ENCODE measurements around the gene COMMD3.
"Not testable (repeated sequence)": the region's sequence is repeated elsewhere in the genome, so short reads cannot be mapped to it uniquely, and the experiment has no call there.

The COMMD3 gene

DNA sequence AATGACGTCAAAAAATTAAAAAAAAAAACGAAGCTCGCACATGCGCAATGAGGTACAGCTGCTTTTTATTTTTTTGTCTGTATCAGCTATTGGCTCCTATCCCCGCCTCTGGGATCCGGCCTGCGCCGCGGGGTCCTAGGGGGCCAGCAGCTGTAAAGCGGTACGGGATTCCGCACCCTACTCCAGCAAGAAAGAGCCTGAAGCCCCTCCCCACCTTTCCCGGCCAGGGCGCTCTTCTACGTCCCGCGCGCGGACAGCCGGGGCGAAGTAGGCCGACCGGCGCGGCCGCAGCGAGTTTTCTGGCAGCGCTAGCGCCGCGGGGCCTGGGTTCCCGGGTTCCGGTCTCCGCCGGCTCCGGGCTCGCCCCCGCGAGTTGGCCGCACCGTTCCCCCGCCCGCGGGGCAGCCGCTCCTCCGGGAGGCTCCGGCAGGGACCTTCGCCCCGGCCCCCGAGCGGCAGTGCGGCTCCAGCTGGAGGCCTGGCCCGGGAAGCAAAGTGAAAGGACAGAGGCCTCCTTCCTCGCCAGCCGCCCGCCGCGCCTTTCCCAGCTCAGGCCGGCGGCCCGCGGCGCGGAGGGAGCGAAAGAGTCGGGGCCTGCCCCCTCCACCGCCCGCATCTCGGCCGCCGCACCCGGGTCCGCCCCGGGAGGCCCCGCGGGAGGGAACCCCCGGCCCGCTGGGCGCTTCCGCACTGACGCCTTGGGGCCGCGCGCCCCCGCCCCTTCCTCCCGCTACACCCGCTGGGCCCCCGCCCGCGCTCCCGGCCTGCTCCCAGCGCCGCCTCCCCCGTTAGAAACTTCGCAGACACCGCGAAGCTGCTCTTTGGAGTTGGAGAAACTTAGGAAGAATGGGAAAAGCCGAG, 24.4 kb downstream of the COMMD3 start:
- peak; percentile 83 for DNase-seq

DNA sequence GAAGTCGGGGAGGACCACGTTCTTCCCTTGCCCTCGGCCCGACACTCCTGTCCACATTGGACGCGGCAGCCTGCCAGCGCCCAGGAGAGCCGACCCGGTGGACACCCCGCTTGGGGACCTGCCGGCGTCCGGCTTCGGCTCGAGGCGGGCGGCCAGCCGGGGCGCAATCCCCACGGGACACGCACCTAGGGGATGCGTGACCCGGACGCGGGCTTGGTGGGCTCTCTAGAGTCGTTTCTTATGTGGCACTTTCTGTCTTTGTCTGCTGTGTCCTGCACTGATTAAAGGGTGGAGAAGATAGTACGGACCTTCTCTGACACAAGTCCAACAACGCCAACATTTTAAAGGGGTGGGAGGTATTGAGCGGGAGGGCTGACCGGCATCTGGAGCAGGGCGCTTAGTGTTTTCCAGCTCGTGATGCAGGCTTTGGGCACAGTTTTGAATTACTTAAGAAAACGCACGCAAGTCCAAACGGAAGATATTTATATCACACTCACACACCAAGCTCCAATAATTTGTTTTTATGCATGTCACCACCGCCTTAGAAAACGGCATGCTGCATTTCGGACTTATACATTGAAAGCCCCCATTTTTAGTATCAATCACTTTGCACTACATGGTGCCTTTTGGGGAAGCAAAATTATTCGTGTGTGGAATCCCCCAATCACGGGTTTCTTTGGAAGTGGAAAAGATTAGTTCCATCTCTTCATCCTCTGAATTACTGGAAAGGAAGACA, 25.2 kb downstream of the COMMD3 start:
- no peak for DNase-seq

DNA sequence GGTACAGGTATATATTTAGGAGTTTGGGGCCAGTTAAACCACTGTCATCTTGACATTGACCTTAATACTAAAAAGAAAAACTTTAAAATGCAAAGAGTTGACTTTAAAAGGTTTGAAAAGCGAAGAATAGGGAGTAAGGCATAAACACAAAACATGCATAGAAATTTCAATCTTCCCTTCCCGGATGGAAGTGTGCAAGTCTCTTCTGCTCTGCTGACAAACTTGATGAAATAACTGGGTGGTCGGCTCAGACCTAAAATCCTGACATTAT, 25.7 kb downstream of the COMMD3 start:
- no peak for DNase-seq

DNA sequence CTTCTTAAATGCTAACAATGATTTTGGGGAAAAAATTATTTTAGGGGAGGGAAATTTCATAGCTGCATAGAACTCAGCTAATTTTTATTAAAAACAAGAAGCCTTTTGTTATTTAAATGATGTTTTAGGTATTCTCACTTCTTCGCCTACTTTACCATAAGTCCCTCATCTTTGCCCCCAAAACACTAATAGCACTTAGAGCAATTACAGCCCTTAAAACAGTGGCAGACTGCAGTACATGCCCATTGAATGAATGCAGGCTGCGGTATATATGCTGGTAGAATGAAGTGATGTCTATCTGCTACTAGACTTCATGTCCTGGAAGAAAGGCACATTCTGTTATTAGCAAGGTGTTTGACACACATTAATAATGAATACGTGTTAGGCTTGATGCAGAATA, 26.2 kb downstream of the COMMD3 start:
- no peak for DNase-seq

DNA sequence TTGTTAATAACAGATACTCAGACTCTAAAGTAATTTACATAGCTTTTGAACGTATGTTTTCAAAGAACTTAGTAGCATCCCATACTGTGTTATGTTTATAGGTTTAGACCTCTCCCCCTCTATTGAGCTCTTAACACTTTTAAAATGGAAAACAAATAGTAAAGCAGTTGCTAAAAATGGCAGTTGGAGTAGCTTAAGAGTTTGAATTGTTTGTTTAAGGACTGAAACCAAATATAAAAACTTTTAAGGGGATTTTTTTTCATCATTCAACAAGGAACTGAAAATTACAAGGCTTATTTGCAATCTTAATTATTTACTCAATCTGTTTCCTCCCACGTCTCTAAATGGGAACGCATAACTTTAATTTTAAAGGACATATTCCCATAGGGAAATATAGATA, 27.5 kb downstream of the COMMD3 start:
- DNase-seq = no peak

DNA sequence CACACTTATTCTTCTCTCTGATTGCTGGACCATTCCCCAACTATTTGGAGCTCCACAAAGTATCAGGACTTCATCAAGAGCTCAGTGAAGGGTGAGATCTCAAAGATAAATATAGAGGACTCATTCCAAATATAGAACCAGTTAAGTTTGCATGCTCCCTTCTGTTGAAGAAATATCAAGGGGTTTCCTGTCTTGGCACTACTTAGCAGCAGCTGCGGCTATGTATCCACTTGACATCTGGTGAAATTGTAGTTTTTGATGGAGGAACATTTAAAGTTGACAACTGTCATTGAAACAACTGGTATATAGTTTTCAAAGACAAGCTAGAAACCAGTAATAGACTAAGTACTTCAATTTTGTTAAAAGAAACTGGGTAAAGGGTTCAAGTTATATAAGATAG, 28.1 kb downstream of the COMMD3 start:
- no peak for DNase-seq

DNA sequence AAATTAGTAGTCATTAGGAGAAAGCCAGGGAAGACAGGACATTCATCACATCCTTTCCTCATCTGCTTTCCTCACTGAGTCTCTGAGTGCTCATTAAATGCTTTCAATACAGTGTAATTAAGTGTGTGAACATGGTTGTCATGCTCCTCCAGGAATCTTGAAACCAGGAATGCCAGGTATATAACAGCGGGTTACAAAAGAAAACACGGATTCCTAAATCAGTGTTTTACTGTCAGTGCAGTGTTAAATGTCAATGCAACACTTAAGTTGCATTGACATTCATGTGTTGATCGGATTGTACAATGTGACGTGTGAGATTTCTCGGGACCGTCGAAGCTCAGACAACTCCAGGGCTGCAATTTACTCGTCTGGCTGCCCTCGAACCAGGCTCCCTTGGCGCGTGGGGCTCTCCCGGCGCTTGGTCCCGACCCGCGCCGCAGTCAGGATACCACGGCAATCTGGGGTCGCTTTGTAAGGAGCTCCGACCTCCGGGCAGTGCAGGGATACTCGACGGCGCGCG, 28.7 kb downstream of the COMMD3 start:
- DNase-seq = no peak

DNA sequence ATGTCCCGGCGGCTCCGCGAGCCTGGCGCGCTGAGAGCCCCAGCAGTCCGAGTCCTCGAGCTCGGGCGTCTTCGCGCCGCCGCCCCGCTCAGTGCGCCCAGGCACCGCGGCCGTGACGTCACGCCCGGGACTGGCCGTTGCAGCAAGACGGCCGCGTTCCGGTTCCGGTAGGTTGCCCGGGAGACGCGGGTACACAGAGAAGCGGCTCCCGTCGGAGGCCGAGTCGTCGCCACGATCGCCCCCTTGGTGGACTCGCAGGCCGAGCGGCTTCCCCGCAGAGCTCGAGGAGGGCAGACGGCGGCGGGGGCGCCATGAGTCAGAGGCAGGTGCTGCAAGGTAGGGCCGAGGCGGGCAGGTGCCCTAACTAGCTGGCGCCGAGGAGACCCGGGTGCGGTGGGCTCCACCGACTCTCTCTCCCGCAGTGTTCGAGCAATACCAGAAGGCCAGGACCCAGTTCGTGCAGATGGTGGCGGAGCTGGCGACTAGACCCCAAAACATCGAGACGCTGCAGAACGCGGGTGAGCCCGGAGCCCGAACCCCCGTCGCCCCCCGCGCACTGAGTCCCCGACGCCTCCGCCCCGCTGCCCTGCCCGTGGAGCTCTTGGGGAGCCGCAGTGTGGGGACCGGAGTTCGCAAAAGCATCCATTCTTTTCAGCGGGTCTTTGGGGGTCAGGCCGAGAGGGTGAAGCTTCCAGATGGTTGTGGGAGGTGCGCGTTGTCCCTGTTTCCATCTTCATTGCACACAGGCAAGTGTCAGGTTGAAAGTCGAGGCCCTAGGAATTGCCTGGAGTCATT, 29.3 kb downstream of the COMMD3 start, which contains the start of gene SPAG6:
Gene SPAG6, plus strand, starts transcription at position 196 of the 795 bp plus-strand sequence. Its CDS starts 116 bp downstream, at position 312.
- no peak for DNase-seq

DNA sequence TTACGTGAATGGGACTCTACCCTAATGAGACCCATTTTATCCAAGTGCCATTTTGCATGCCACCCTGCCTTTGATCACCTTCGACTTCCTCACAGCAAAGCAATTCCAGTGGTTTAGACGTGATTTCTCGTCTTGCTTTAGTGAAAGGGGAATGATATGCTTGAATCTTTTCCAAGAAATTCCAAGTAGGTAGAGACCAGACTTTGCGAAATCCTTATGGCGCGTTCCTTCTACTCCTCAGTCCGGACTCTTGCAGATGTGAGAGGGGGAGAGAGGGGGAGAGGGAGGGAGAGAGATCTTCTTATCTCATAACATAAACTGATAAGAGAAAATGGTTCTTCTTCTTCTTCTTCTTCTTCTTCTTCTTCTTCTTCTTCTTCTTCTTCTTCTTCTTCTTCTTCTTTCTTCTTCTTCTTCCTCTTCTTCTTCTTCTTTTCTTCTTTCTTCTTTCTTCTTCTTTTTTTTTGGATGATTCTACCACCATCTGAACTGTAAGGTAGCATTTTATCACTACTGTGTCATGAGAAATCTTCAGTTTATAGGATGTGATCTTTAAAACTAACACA, 30.0 kb downstream of the COMMD3 start:
- no peak for DNase-seq

DNA sequence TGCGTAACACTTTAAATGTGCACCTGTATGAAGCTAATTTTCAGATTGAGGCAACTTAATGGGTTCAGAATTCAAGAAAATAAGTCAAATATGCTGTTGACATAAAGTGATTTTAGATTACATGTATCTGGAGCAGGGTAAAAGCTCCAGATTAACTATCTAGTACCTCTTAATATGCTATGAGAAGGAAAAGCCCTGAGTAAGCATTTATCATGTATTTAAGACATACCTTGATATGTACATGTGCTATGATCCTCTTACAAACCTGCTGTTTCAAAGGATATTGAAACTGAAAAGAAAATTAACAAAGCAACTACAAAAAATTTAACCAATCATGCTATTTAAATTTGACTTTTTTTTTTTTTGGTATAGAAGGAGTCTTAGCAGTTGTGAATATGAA, 33.6 kb downstream of the COMMD3 start:
- DNase-seq = no peak

DNA sequence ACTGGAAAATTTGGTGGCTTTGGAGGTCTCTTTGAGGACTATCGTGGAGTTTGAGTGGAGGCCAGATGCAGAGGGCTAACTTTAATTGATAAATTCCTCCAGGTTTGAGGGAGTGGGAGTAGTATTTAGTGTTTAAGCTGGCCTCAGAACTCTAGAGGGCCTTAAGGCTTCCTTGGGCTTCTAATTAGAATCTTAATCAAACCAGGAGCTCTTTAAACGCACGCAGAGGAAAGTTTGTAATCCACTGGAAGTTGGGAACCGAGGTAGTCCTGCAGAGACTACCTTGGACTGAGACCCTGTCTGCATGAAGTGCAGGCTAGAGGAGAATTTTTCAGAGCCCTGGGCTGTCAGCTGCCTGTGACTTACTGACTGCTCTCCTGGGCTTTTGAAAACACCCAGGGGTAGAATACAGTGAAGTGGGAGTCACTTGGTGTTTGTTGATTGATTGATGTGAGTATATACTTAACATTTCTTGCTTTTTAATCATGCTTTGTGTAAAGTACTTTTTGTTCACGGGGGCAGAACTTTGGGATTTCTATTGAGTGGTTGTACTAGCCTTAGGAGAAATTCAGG, 35.0 kb downstream of the COMMD3 start:
- DNase-seq = no peak

DNA sequence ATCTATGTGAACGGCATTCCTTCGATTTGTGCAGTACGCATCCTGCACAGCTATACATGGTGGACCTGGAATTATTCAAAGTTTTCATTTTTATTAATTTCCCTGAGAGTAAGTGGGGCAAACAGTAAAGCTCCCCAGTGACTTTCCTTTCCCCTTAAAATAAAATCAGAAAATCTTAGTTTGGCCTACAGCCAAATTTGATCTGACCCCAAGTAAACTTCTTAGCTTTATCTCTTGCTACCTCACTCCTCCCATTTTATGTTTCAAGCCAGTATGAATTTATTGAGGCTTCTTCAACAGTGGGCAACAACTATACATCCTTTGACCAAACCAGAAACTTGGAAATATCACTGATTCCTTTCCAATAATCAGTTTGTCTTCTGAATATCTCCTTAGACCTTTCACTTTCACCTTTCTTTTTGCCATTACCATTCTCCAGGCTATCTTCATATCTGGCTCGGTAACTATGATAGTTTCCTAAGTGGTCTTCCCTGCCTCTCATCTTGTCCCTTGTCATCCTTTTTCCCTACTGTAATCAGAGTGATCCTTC, 40.2 kb downstream of the COMMD3 start:
- DNase-seq = no peak

DNA sequence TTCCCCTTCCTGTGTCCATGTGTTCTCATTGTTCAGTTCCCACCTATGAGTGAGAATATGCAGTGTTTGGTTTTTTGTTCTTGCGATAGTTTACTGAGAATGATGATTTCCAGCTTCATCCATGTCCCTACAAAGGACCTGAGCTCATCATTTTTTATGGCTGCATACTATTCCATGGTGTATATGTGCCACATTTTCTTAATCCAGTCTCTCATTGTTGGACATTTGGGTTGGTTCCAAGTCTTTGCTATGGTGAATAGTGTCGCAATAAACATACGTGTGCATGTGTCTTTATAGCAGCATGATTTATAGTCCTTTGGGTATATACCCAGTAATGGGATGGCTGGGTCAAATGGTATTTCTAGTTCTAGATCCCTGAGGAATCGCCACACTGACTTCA, 41.6 kb downstream of the COMMD3 start:
- DNase-seq = not testable (repeated sequence)

DNA sequence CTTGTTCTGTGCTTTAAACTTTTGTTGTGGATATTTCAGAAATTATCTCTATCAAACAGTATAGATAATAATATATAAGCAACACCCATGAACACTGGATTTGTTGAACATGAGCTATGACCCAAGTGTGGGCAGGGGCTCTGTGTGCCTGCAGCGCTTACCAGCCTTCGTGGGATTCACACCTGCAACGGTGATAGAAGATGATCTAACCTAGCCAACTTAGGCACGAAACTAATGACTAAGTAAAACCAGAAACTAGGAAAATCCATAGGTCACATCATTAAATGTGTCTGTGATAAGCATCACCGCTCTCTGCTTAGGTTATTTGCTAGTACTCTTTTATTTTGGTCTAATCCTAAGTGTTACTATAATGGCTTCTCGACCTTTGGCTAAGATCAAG, 47.1 kb downstream of the COMMD3 start:
- DNase-seq = no peak

DNA sequence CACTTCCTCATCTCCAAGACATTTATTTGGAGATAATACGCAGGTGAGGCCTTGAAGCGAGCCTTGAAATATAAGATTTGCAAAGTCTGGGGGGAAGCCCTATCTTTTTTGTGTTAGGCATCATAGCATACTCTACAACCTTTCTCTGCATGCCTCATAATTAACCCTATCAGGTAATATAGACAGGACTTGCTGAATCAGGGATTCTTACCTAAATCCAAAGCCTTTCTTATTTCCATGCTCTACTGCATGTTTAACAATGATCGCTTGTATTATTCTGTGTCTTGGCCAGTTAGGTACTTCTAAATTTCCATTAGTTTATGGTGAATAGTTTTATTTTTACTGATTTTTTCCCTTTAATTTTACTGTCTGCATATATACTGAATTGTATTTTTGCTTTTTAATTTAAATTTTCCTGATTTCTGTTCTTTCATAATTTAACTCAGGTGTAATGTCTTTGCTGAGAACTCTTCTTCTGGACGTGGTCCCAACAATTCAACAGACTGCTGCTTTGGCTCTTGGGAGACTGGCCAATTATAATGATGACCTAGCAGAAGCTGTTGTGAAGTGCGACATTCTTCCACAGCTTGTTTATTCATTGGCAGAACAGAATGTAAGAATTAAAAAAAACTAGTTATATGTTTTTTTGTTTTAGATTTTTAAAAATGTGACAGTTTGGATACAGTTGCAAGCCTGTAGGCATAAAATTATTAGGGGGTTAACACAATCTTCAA, 48.4 kb downstream of the COMMD3 start:
- no peak for DNase-seq

DNA sequence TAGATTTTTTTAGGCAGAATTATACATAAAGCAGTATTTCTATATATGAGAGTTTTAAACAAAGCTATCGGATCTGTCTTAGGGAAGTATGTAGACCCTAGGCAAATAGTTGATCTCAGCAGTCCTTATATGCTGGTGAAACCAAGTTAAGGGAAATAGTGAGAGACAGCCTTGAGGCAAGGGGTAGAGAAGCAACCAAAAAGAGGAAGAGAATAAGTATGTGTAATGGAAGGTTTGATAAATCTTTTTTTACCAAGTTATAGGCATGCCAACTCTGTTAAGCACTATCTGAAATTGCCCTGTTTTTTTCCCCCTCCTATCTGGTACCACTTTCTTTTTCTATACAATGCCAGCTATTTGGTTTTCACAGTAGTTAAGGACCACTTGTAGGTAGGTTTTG, 49.0 kb downstream of the COMMD3 start:
- DNase-seq = no peak

DNA sequence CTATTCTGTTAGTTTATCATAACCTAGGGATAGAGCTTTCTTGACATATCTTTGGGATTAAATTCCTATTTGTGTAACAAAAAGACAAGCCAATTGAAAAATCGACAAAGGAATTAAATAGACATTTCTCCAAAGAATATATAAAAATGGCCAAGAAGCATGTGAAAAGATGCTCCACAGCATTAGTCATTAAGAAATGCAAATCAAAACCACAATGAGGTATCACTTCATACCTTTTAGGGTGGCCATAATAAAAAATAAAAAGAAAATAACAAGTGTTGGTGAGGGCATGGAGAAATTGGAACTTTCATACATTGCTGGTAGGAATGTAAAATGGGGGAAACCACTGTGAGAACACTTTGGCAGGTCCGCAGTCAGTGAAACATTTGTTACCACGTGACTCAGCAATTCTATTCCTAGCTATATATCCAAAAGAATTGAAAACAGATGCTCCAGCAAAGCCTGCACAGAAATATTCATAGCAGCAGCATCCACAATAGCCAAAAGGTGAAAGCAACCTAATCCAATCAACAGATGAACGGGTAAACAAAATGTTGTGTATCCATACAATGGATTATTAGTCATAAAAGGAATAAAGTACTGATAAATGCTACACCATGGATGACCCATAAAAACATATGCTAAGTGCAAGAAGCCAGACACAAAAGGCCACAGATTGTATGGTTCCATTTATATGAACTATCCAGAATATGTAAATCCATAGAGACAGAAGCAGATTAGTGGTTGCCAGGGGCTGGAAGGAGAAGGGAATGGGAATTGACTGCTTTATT, 49.7 kb downstream of the COMMD3 start:
- DNase-seq = peak; percentile 64

DNA sequence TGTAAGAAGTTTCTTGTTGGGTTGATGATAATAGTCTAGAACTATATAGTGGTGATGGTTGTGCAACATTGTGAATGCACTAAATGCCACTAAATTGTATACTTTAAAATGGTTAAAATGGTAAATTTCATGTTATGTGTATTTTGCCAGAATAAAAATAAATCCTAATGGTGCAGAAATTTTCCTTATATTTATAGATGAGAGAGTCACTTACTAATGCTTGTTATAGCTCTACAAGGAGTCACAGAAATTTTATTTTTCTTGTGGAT, 50.2 kb downstream of the COMMD3 start:
- no peak for DNase-seq

DNA sequence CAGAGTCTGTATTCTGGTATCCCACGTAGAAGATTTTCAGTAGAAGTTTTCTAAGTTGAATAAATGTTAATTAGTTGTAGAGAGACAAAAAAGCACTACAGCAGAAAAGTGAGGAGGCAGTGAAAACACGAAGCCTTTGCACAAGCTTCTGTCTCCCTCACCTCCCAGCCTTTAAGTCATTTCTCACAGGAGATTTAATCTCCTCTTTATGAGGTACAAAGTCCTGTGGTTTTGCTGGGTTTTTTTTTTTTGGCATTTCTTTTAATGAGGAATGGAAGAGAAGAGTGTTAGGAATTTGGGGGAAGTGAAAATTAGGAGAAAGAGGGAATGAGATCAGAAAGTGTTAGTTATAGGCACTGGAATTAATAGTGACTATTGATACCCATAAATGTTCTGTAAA, 50.6 kb downstream of the COMMD3 start:
- no peak for DNase-seq

DNA sequence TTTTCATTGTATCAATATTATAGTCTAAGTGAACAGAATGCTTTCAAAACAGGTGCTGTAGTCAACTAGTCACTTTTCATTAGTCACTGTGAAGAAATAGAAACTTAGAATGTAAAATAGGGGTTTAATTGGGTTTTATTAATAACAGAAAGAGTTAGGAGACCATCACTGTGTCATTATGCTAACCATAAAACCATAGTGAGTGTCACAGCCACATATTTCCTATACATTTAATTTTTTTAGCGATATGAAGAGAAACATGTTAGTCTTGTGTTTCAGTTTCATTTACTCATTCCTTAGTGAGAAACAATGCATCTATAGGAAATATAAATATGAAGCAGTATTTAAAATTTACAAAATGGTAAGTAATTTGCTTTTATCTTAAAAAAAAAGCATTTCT, 51.3 kb downstream of the COMMD3 start:
- no peak for DNase-seq

DNA sequence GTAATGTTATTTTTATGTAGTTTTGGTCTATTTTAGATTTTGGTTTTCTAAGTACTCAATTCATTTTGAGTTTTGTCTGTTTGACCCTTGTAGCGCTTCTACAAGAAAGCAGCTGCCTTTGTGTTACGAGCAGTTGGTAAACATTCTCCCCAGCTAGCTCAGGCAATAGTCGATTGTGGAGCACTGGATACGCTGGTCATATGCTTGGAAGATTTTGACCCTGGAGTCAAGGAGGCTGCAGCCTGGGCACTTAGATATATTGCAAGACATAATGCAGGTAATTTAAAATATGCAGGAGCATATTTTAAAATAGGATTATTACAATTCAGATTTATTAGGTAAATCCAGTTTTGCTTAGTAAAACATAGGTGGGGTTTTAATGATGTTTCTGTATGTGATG, 52.2 kb downstream of the COMMD3 start:
- no peak for DNase-seq

All from fibroblast of skin of right quadriceps (primary cell).